A549 (cell line): ENCODE data around the gene CDK14.

Experiments used
- BHLHE40 ChIP-seq: IDR thresholded peaks from 2 replicates; pipeline ENCODE4 v1.6.1; 2012; ENCODE audit warnings: low read depth, low read length, inconsistent platforms
- CTCF ChIP-seq: fragments of >200 bp; sonication (Bioruptor Twin); formaldehyde crosslinking; IDR thresholded peaks from 3 replicates; pipeline ENCODE4 v1.5.1; 2016
- MYC ChIP-seq: IDR thresholded peaks from 2 replicates; pipeline ENCODE4 v1.6.1; 2012; ENCODE audit warnings: mild to moderate bottlenecking, inconsistent platforms, low read length, improper control_type of control experiment, borderline replicate concordance
- NR3C1 ChIP-seq: fragments of >200 bp; sonication (Bioruptor Twin); formaldehyde crosslinking; IDR thresholded peaks from 3 replicates; pipeline ENCODE4 v1.6.1; 2017
- POLR2A ChIP-seq: IDR thresholded peaks from 2 replicates; pipeline ENCODE4 v1.6.1; 2012; ENCODE audit warnings: mild to moderate bottlenecking, low read length
- RAD21 ChIP-seq, 2 experiments: fragments of >200 bp in 1 of 2; sonication (Bioruptor Twin) in 1 of 2; formaldehyde crosslinking in 1 of 2; IDR thresholded peaks in 1 of 2; conservative IDR thresholded peaks in 1 of 2; 2 replicates in 1 of 2; 3 replicates in 1 of 2; pipeline ENCODE4 v1.6.1; 2012 to 2018; ENCODE audit warnings: inconsistent platforms in 1 of 2
- SREBF2 ChIP-seq: fragments of 450-650 bp; IDR thresholded peaks from 2 replicates; pipeline ENCODE4 v1.6.1; 2014; ENCODE audit warnings: mild to moderate bottlenecking, moderate library complexity

GRCh38 chr7:90923541-90923997 is 327.4 kb downstream of the CDK14 start:
- no peak for TF ChIP-seq NR3C1
- TF ChIP-seq POLR2A = no peak
- no peak for TF ChIP-seq RAD21 (conservative IDR thresholded peaks at IDR 0.05 in 1 of 2, IDR thresholded peaks at IDR 0.05 in 1 of 2)
- no peak for TF ChIP-seq CTCF
- no peak for TF ChIP-seq SREBF2
- TF ChIP-seq MYC = no peak
- no peak for TF ChIP-seq BHLHE40
